ENCODE data around the gene CFTR. TPM values are rescaled to one million over a fixed set of nuclear protein-coding genes. Genes with fewer than 3 reads are reported as not detected.
"Not testable (repeated sequence)": the region's sequence is repeated elsewhere in the genome, so short reads cannot be mapped to it uniquely, and the experiment has no call there.

The CFTR gene
- total RNA-seq, 1 experiment from 2014 or later, result not detected

GRCh38 chr7:117508676-117509075 lies 28.9 kb downstream of the CFTR start:
- Histone ChIP-seq H3K4me1 (replicated peaks; ENCODE audit: insufficient read depth) (no peaks in the 10 kb centered on the region), H3K4me2 (no peak overlapping the region), H3K4me3 (no peak overlapping the region), H3F3A (ENCODE audit: insufficient read depth, low read depth) (no peaks in the 10 kb centered on the region), H3K36me3 (ENCODE audit: low read depth) (no peaks in the 10 kb centered on the region), H4K20me1 (ENCODE audit: insufficient read depth) (no peaks in the 10 kb centered on the region), H3K9me3 (ENCODE audit: insufficient read depth, low read depth) (no peaks in the 10 kb centered on the region), H3K9me2 (ENCODE audit: insufficient read depth) (0 out of 2 replicates have a peak, but pooled peaks cover 4% of the 10 kb centered on the region), H3K27ac (no peak overlapping the region), H3K27me3 (ENCODE audit: insufficient read depth, low read depth) (no peaks in the 10 kb centered on the region), H3K79me2 (ENCODE audit: low read depth) (no peaks in the 10 kb centered on the region), H2AFZ (no peak overlapping the region)
- intact Hi-C loops (cut with micrococcal nuclease; ENCODE audit: unreplicated experiment), result no loop called here
- TF ChIP-seq EZH2 (IDR thresholded peaks at IDR 0.05; ENCODE audit: low read depth) (no peak), CTCF (conservative IDR thresholded peaks at IDR 0.05) (no peak)
- POLR2A ChIA-PET (ENCODE audit: unreplicated experiment), result no interaction called here
- no TSS peak for BruUV-seq (replicated peaks)
- CTCF ChIA-PET, result no interaction called here
- no peak for DNase-seq

GRCh38 chr7:117517194-117517593 lies 37.4 kb downstream of the CFTR start:
- H3K79me2 ChIP-seq (ENCODE audit: low read depth); POLR2A ChIA-PET (ENCODE audit: unreplicated experiment): not testable (repeated sequence)

GRCh38 chr7:117530390-117530789 lies 50.6 kb downstream of the CFTR start:
- no peak overlapping the region for H3K27ac ChIP-seq
- H3K79me2 ChIP-seq (ENCODE audit: low read depth), result no peaks in the 10 kb centered on the region
- no peak for TF ChIP-seq EZH2 (IDR thresholded peaks at IDR 0.05; ENCODE audit: low read depth)
- no peak for TF ChIP-seq CTCF (conservative IDR thresholded peaks at IDR 0.05)
- no peaks in the 10 kb centered on the region for H3F3A ChIP-seq (ENCODE audit: insufficient read depth, low read depth)
- H3K36me3 ChIP-seq (ENCODE audit: low read depth), result no peaks in the 10 kb centered on the region
- no peak for DNase-seq
- no peaks in the 10 kb centered on the region for H3K9me2 ChIP-seq (ENCODE audit: insufficient read depth)
- H4K20me1 ChIP-seq (ENCODE audit: insufficient read depth), result no peaks in the 10 kb centered on the region
- intact Hi-C loops (cut with micrococcal nuclease; ENCODE audit: unreplicated experiment), result no loop called here
- H3K4me3 ChIP-seq, result no peak overlapping the region
- no peak overlapping the region for H3K4me2 ChIP-seq
- POLR2A ChIA-PET (ENCODE audit: unreplicated experiment), result no interaction called here
- no peak overlapping the region for H2AFZ ChIP-seq
- H3K4me1 ChIP-seq (replicated peaks; ENCODE audit: insufficient read depth), result no peaks in the 10 kb centered on the region
- CTCF ChIA-PET, result no interaction called here
- no TSS peak for BruUV-seq (replicated peaks)
- no peaks in the 10 kb centered on the region for H3K9me3 ChIP-seq (ENCODE audit: insufficient read depth, low read depth)
- H3K27me3 ChIP-seq (ENCODE audit: insufficient read depth, low read depth), result no peaks in the 10 kb centered on the region

More at GRCh38 chr7:117517194-117517593, 37.4 kb downstream of the CFTR start:
- H3F3A ChIP-seq (ENCODE audit: insufficient read depth, low read depth); H3K9me3 ChIP-seq (ENCODE audit: insufficient read depth, low read depth); H4K20me1 ChIP-seq (ENCODE audit: insufficient read depth); H3K4me1 ChIP-seq (replicated peaks; ENCODE audit: insufficient read depth); BruUV-seq (replicated peaks); H3K36me3 ChIP-seq (ENCODE audit: low read depth); H3K4me2 ChIP-seq; CTCF ChIA-PET; H3K27ac ChIP-seq; intact Hi-C loops (cut with micrococcal nuclease; ENCODE audit: unreplicated experiment); DNase-seq; H3K4me3 ChIP-seq; H2AFZ ChIP-seq; H3K27me3 ChIP-seq (ENCODE audit: insufficient read depth, low read depth); H3K9me2 ChIP-seq (ENCODE audit: insufficient read depth): not testable (repeated sequence)

- H3K9me3 ChIP-seq (ENCODE audit: insufficient read depth, low read depth), result no peaks in the 10 kb centered on the region
- H3K4me3 ChIP-seq, result no peak overlapping the region
- no peaks in the 10 kb centered on the region for H4K20me1 ChIP-seq (ENCODE audit: insufficient read depth)
- DNase-seq, result no peak
- no TSS peak for BruUV-seq (replicated peaks)
- H2AFZ ChIP-seq, result no peak overlapping the region
- H3K79me2 ChIP-seq (ENCODE audit: low read depth), result no peaks in the 10 kb centered on the region
- H3K4me1 ChIP-seq (replicated peaks; ENCODE audit: insufficient read depth), result no peaks in the 10 kb centered on the region
- no peaks in the 10 kb centered on the region for H3K9me2 ChIP-seq (ENCODE audit: insufficient read depth)
- no peaks in the 10 kb centered on the region for H3F3A ChIP-seq (ENCODE audit: insufficient read depth, low read depth)
- intact Hi-C loops (cut with micrococcal nuclease; ENCODE audit: unreplicated experiment), result no loop called here
- no peaks in the 10 kb centered on the region for H3K36me3 ChIP-seq (ENCODE audit: low read depth)
- no peak overlapping the region for H3K27ac ChIP-seq
- ChIA-PET CTCF (no interaction called here), POLR2A (ENCODE audit: unreplicated experiment) (no interaction called here)
- H3K27me3 ChIP-seq (ENCODE audit: insufficient read depth, low read depth), result no peaks in the 10 kb centered on the region
- TF ChIP-seq CTCF (conservative IDR thresholded peaks at IDR 0.05), result no peak
- no peak for TF ChIP-seq EZH2 (IDR thresholded peaks at IDR 0.05; ENCODE audit: low read depth)
- H3K4me2 ChIP-seq, result no peak overlapping the region
Observed at GRCh38 chr7:117531595-117532244, 51.9 kb downstream of the CFTR start.

All from PC-9 (cell line).